Nephron progenitor cell (in vitro differentiated cells): ENCODE measurements around the gene CITED2.

Experiments used
- DNase-seq: peaks from one replicate; pipeline ENCODE4 v3.0.0; 2021
- H3K27ac Mint-ChIP-seq: 2 replicates; pipeline ENCODE4 v1.8.0; 2021; ENCODE audit warnings: mild to moderate bottlenecking, moderate library complexity, mixed read lengths
- H3K27me3 Mint-ChIP-seq: 2 replicates; pipeline ENCODE4 v1.8.0; 2021; ENCODE audit warnings: mild to moderate bottlenecking, low read depth, mixed read lengths; ENCODE audit not compliant: poor library complexity
- H3K36me3 Mint-ChIP-seq: 2 replicates; pipeline ENCODE4 v1.8.0; 2021; ENCODE audit warnings: low read depth, mixed read lengths
- H3K4me1 Mint-ChIP-seq: 2 replicates; pipeline ENCODE4 v1.8.0; 2021; ENCODE audit warnings: mixed read lengths
- H3K4me3 Mint-ChIP-seq: 2 replicates; pipeline ENCODE4 v1.8.0; 2021; ENCODE audit warnings: mild to moderate bottlenecking, moderate library complexity, mixed read lengths
- H3K9me3 Mint-ChIP-seq: 2 replicates; pipeline ENCODE4 v1.8.0; 2021; ENCODE audit warnings: mild to moderate bottlenecking, moderate library complexity, mixed read lengths
- CTCF ChIP-seq: fragments of 200-600 bp; sonication (generic); IDR thresholded peaks from 2 replicates; pipeline ENCODE4 v1.5.0; 2021; ENCODE audit warnings: antibody characterized with exemption

CITED2 gene

GRCh38 chr6:139337001-139337400, 37.4 kb downstream of the CITED2 start:
- Mint-ChIP-seq H3K9me3 (peaks cover 13% of the 10 kb centered on the region), H3K36me3 (no peaks in the 10 kb centered on the region), H3K4me1 (no peaks in the 10 kb centered on the region), H3K27ac (no peak overlapping the region), H3K4me3 (no peak overlapping the region), H3K27me3 (no peaks in the 10 kb centered on the region)
- no peak for DNase-seq
- TF ChIP-seq CTCF, result no peak

GRCh38 chr6:139336488-139336887, 38.0 kb downstream of the CITED2 start:
- no peak for TF ChIP-seq CTCF
- H3K9me3 Mint-ChIP-seq, result peaks cover 13% of the 10 kb centered on the region

GRCh38 chr6:139335447-139336210, 38.8 kb downstream of the CITED2 start:
- Mint-ChIP-seq H3K27me3 (no peaks in the 10 kb centered on the region), H3K36me3 (no peaks in the 10 kb centered on the region), H3K9me3 (peaks cover 8% of the 10 kb centered on the region), H3K4me3 (no peak overlapping the region), H3K4me1 (no peaks in the 10 kb centered on the region), H3K27ac (no peak overlapping the region)
- no peak for TF ChIP-seq CTCF
- DNase-seq, result no peak

More at GRCh38 chr6:139336488-139336887, 38.0 kb downstream of the CITED2 start:
- H3K27me3 Mint-ChIP-seq, result no peaks in the 10 kb centered on the region
- no peaks in the 10 kb centered on the region for H3K4me1 Mint-ChIP-seq
- no peaks in the 10 kb centered on the region for H3K36me3 Mint-ChIP-seq
- DNase-seq, result no peak
- H3K4me3 Mint-ChIP-seq, result no peak overlapping the region
- H3K27ac Mint-ChIP-seq, result no peak overlapping the region

GRCh38 chr6:139334806-139335446, 39.5 kb downstream of the CITED2 start:
- no peak for TF ChIP-seq CTCF
- no peak for DNase-seq
- no peaks in the 10 kb centered on the region for H3K4me1 Mint-ChIP-seq
- H3K9me3 Mint-ChIP-seq, result peaks cover 8% of the 10 kb centered on the region
- no peak overlapping the region for H3K4me3 Mint-ChIP-seq
- H3K27me3 Mint-ChIP-seq, result no peaks in the 10 kb centered on the region
- no peak overlapping the region for H3K27ac Mint-ChIP-seq
- H3K36me3 Mint-ChIP-seq, result no peaks in the 10 kb centered on the region

- no peaks in the 10 kb centered on the region for H3K27me3 Mint-ChIP-seq
- DNase-seq, result no peak
- H3K27ac Mint-ChIP-seq, result no peak overlapping the region
- peaks cover 12% of the 10 kb centered on the region for H3K4me1 Mint-ChIP-seq
- H3K9me3 Mint-ChIP-seq, result peaks cover 9% of the 10 kb centered on the region
- no peak for TF ChIP-seq CTCF
- peaks cover 7% of the 10 kb centered on the region for H3K36me3 Mint-ChIP-seq
- no peak overlapping the region for H3K4me3 Mint-ChIP-seq
Measured at GRCh38 chr6:139330826-139331500, 43.5 kb downstream of the CITED2 start.
